WTC11 (cell line): ENCODE measurements around the gene OPRD1.

Source experiments
- AFF4 ChIP-seq: sonication (generic); formaldehyde crosslinking; IDR thresholded peaks from 2 replicates; pipeline ENCODE4 v1.8.1; 2023; ENCODE audit warnings: mild to moderate bottlenecking, missing genetic modification reagents, borderline replicate concordance
- ATF6 ChIP-seq: sonication (generic); formaldehyde crosslinking; IDR thresholded peaks from 2 replicates; pipeline ENCODE4 v1.8.1; 2023; ENCODE audit warnings: mild to moderate bottlenecking, missing genetic modification reagents
- CBFB ChIP-seq: sonication (generic); formaldehyde crosslinking; IDR thresholded peaks from 2 replicates; pipeline ENCODE4 v1.8.1; 2022; ENCODE audit warnings: mild to moderate bottlenecking, low read depth, missing genetic modification reagents
- CREB1 ChIP-seq: sonication (generic); formaldehyde crosslinking; IDR thresholded peaks from 2 replicates; pipeline ENCODE4 v1.8.0; 2023; ENCODE audit warnings: mild to moderate bottlenecking, missing genetic modification reagents
- CTCF ChIP-seq: fragments of 200-600 bp; IDR thresholded peaks from 2 replicates; pipeline ENCODE4 v1.8.0; 2022; ENCODE audit warnings: antibody characterized with exemption
- E2F1 ChIP-seq: sonication (generic); formaldehyde crosslinking; IDR thresholded peaks from 2 replicates; pipeline ENCODE4 v1.8.0; 2022; ENCODE audit warnings: mild to moderate bottlenecking, missing genetic modification reagents
- GRHL2 ChIP-seq: fragments of 250-450 bp; sonication (Bioruptor Pico); IDR thresholded peaks from 2 replicates; pipeline ENCODE4 v1.8.0; 2022; ENCODE audit warnings: mild to moderate bottlenecking, moderate library complexity; ENCODE audit not compliant: insufficient replicate concordance, severe bottlenecking
- RELA ChIP-seq: sonication (generic); formaldehyde crosslinking; IDR thresholded peaks from 2 replicates; pipeline ENCODE4 v1.8.1; 2022; ENCODE audit warnings: missing genetic modification reagents, mild to moderate bottlenecking, borderline replicate concordance
- TP53 ChIP-seq: sonication (generic); formaldehyde crosslinking; IDR thresholded peaks from 2 replicates; pipeline ENCODE4 v1.8.1; 2023; ENCODE audit warnings: mild to moderate bottlenecking, missing genetic modification reagents
- ZNF423 ChIP-seq: fragments of 250-450 bp; sonication (Bioruptor Pico); IDR thresholded peaks from 2 replicates; pipeline ENCODE4 v2.1.2; 2022; ENCODE audit warnings: mild to moderate bottlenecking, moderate library complexity

DNA sequence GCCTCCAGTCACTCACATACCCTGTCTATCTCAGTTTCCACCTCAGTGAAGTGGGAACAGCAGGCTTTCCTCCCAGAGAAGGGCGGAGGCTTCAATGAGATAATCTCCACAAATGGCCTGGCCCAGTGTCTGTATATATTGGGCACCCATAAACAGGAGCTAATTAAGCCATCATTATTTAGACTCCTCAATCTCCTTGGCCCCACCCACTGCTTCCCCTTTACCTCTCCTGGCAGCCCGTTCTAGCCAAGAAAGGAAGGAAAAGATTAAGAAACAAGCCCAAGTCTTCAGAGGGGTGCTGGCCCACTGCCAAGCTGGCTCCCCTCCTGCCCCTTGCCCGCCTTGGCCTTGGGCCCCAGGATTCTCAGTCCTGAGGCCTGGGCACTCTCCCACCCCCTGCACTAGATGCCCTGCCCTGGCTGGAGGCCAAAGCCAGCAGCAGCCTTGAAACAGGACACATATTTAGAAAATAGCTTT lies 86.5 kb downstream of the OPRD1 start:
- no peak for TF ChIP-seq AFF4 (CRISPR knock-in tag)
- no peak for TF ChIP-seq CTCF
- no peak for TF ChIP-seq GRHL2 (CRISPR knock-in tag)
- TF ChIP-seq RELA (CRISPR knock-in tag): no peak
- TF ChIP-seq CBFB (CRISPR knock-in tag): no peak
- no peak for TF ChIP-seq ZNF423 (CRISPR knock-in tag)
- TF ChIP-seq CREB1 (CRISPR knock-in tag): no peak
- no peak for TF ChIP-seq ATF6 (CRISPR knock-in tag)
- no peak for TF ChIP-seq E2F1 (CRISPR knock-in tag)
- TF ChIP-seq TP53 (CRISPR knock-in tag): no peak
